Endodermal cell (in vitro differentiated cells): ENCODE measurements around the gene ZNF641. TPM values are rescaled to one million over a fixed set of nuclear protein-coding genes. Genes with fewer than 3 reads are reported as not detected.

Experiments
- DNase-seq: peaks from one replicate; pipeline ENCODE4 v3.0.0-alpha.2; 2017
- H3K27ac ChIP-seq: 2 replicates; pipeline ENCODE4 v1.5.1; 2013; ENCODE audit warnings: mild to moderate bottlenecking, low read depth, low read length, moderate library complexity
- H3K27me3 ChIP-seq: 2 replicates; pipeline ENCODE4 v1.6.1; 2013; ENCODE audit warnings: mild to moderate bottlenecking, low read length, moderate library complexity; ENCODE audit not compliant: insufficient read depth, control insufficient read depth, poor library complexity, severe bottlenecking
- H3K36me3 ChIP-seq: 2 replicates; pipeline ENCODE4 v1.7.0; 2013; ENCODE audit warnings: mild to moderate bottlenecking, low read length, moderate library complexity; ENCODE audit not compliant: control insufficient read depth, insufficient read depth
- H3K4me1 ChIP-seq: one replicate; pipeline ENCODE4 v1.7.0; 2013; ENCODE audit warnings: low read length; ENCODE audit not compliant: control insufficient read depth, insufficient read depth
- H3K4me3 ChIP-seq: 2 replicates; pipeline ENCODE4 v1.5.1; 2013; ENCODE audit warnings: mild to moderate bottlenecking, low read length, moderate library complexity
- H3K9ac ChIP-seq: 2 replicates; pipeline ENCODE4 v1.6.1; 2013; ENCODE audit warnings: mild to moderate bottlenecking, low read length, moderate library complexity; ENCODE audit not compliant: poor library complexity, severe bottlenecking; ENCODE audit errors: extremely low read depth
- H3K9me3 ChIP-seq: 2 replicates; pipeline ENCODE4 v1.6.1; 2013; ENCODE audit warnings: mild to moderate bottlenecking, low read length, moderate library complexity; ENCODE audit not compliant: control insufficient read depth
- H3K27ac Mint-ChIP-seq: 2 replicates; pipeline ENCODE4 v1.8.0; 2020; ENCODE audit warnings: mixed read lengths
- H3K27me3 Mint-ChIP-seq: 2 replicates; pipeline ENCODE4 v1.8.0; 2021; ENCODE audit warnings: mild to moderate bottlenecking, mixed read lengths; ENCODE audit not compliant: insufficient read depth
- H3K36me3 Mint-ChIP-seq: 2 replicates; pipeline ENCODE4 v1.8.0; 2020; ENCODE audit warnings: low read depth, mixed read lengths
- H3K4me1 Mint-ChIP-seq: 2 replicates; pipeline ENCODE4 v1.8.0; 2020; ENCODE audit warnings: mixed read lengths
- H3K4me3 Mint-ChIP-seq: 2 replicates; pipeline ENCODE4 v1.8.0; 2020; ENCODE audit warnings: mild to moderate bottlenecking, moderate library complexity, mixed read lengths
- H3K9me3 Mint-ChIP-seq: 2 replicates; pipeline ENCODE4 v1.8.0; 2020; ENCODE audit warnings: mild to moderate bottlenecking, mixed read lengths
- CTCF ChIP-seq: fragments of 200-600 bp; sonication (generic); conservative IDR thresholded peaks from 2 replicates; pipeline ENCODE4 v1.5.0; 2021; ENCODE audit warnings: antibody characterized with exemption, mild to moderate bottlenecking
- WGBS, 2 experiments: methylation state at CpG; one replicate each; pipeline versions ENCODE4 v1.1.5 to v1.1.7; 2013; ENCODE audit warnings: missing lambda C conversion rate in 2 of 2, mixed read lengths in 1 of 2; ENCODE audit not compliant: insufficient coverage in 1 of 2, insufficient read length in 1 of 2; 5-methylcytosine and 5-hydroxymethylcytosine counted together
- long read RNA-seq, 4 experiments: library from polyadenylated mRNA in 2 of 4; library from RNA in 1 of 4; library from capped mRNA in 1 of 4; stranded (forward) in 3 of 4; unstranded in 1 of 4; transcript quantifications; one replicate each; pipeline ENCODE4 v2.0.0, GENCODE V29; 2020 to 2021; ENCODE audit warnings: inconsistent platforms in 1 of 4
- polyA plus RNA-seq, 2 experiments: library from polyadenylated mRNA; stranded (reverse); fragments of 50-300 nt; gene quantifications; one replicate each; pipeline ENCODE4 v1.2.3, GENCODE V29; 2013
- total RNA-seq, 2 donors: library from RNA; stranded (reverse); fragmentation: NEBNext Ultra II Directional in 1 of 2; extraction: Animal tissue kit (Norgen Biotek cat#: 25700) in 1 of 2; gene quantifications; 2 replicates in 1 of 2; 3 replicates in 1 of 2; pipeline ENCODE4 v1.2.1, GENCODE V29; 2021

ZNF641 gene
- total RNA-seq = 10 to 100 TPM in 1 of 2 donors, 1 to 10 TPM in 1; 9.4 to 12.5 TPM
- polyA plus RNA-seq (2013, experiment 1 of 2) = 12.5 TPM
- 11.2 TPM for polyA plus RNA-seq (2013, experiment 2 of 2)
- long read RNA-seq, experiment 1, partial matches to known transcripts = 0 of 2 reads
- long read RNA-seq, experiment 1, other reads (novel, unspliced or antisense) = 1 of 2 reads
- long read RNA-seq, experiment 2, transcript ZNF641-205 (6 exons, 1,823 nt) = major isoform, 15 of 21 reads
- long read RNA-seq, experiment 2, partial matches to known transcripts = 3 of 21 reads
- long read RNA-seq, experiment 2, other reads (novel, unspliced or antisense) = 3 of 21 reads
- long read RNA-seq, experiment 3, partial matches to known transcripts = 0 of 3 reads
- long read RNA-seq, experiment 3, other reads (novel, unspliced or antisense) = 2 of 3 reads
- long read RNA-seq, experiment 4 = 0 reads

GRCh38 chr12:48350249-48351021, at the start of gene ZNF641:
TSS of gene ZNF641 (minus strand) at chr12:48350919. CDS start at chr12:48348090, 2,829 bp downstream.
- no peaks in the 10 kb centered on the region for H3K9me3 ChIP-seq
- peaks cover 8% of the 10 kb centered on the region for H3K27me3 Mint-ChIP-seq
- H3K9ac ChIP-seq = peak within 1 kb of the TSS; percentile 67
- peak within 1 kb of the TSS; percentile 99 for H3K4me3 ChIP-seq
- H3K4me1 ChIP-seq = no peaks in the 10 kb centered on the region
- peaks cover 19% of the 10 kb centered on the region for H3K27me3 ChIP-seq
- peak within 1 kb of the TSS; percentile 44 for H3K27ac ChIP-seq
- 0 to 3% methylated on average over 14 to 53 of the region's 61 CpGs for WGBS, 2 experiments
- peak within 1 kb of the TSS; percentile 85 for H3K27ac Mint-ChIP-seq
- H3K4me1 Mint-ChIP-seq = no peaks in the 10 kb centered on the region
- H3K9me3 Mint-ChIP-seq = no peaks in the 10 kb centered on the region
- peaks cover 14% of the 10 kb centered on the region for H3K36me3 Mint-ChIP-seq
- peak; percentile 94 for DNase-seq
- peaks cover 23% of the 10 kb centered on the region for H3K36me3 ChIP-seq
- no peak for TF ChIP-seq CTCF
- peak within 1 kb of the TSS; percentile 93 for H3K4me3 Mint-ChIP-seq

- H3K9me3 ChIP-seq = no peaks in the 10 kb centered on the region
- Mint-ChIP-seq H3K27ac (no peak overlapping the region), H3K27me3 (peaks cover 44% of the 10 kb centered on the region), H3K9me3 (no peaks in the 10 kb centered on the region), H3K4me3 (no peak overlapping the region), H3K36me3 (no peaks in the 10 kb centered on the region), H3K4me1 (no peaks in the 10 kb centered on the region)
- no peak for TF ChIP-seq CTCF
- peaks cover 28% of the 10 kb centered on the region for H3K27me3 ChIP-seq
- WGBS, 2 experiments = 68 to 75% methylated on average over 2 of the region's 2 CpGs
- DNase-seq = no peak
- H3K27ac ChIP-seq = no peak overlapping the region
- H3K9ac ChIP-seq = no peak overlapping the region
- H3K36me3 ChIP-seq = no peaks in the 10 kb centered on the region
- no peaks in the 10 kb centered on the region for H3K4me1 ChIP-seq
- no peak overlapping the region for H3K4me3 ChIP-seq
Measured at GRCh38 chr12:48390026-48390425, 39.3 kb upstream of the ZNF641 start.

GRCh38 chr12:48389409-48389808, 38.7 kb upstream of the ZNF641 start:
- H3K27ac Mint-ChIP-seq = no peak overlapping the region
- no peak overlapping the region for H3K4me3 ChIP-seq
- H3K9me3 Mint-ChIP-seq = no peaks in the 10 kb centered on the region
- peaks cover 38% of the 10 kb centered on the region for H3K27me3 Mint-ChIP-seq
- no peaks in the 10 kb centered on the region for H3K36me3 Mint-ChIP-seq
- no peaks in the 10 kb centered on the region for H3K4me1 Mint-ChIP-seq
- no peaks in the 10 kb centered on the region for H3K4me1 ChIP-seq
- H3K9ac ChIP-seq = no peak overlapping the region
- 77 to 83% methylated on average over 1 to 2 of the region's 3 CpGs for WGBS, 2 experiments
- no peak overlapping the region for H3K27ac ChIP-seq
- no peak for DNase-seq
- no peaks in the 10 kb centered on the region for H3K36me3 ChIP-seq
- H3K4me3 Mint-ChIP-seq = no peak overlapping the region
- H3K9me3 ChIP-seq = no peaks in the 10 kb centered on the region
- H3K27me3 ChIP-seq = peaks cover 22% of the 10 kb centered on the region
- TF ChIP-seq CTCF = no peak
